GM18858 (cell line): ENCODE data around the gene HBM.
"Not testable (repeated sequence)": the region's sequence is repeated elsewhere in the genome, so short reads cannot be mapped to it uniquely, and the experiment has no call there.

Source experiments
- ATAC-seq: cut with Tn5 transposase; IDR thresholded peaks from one replicate; pipeline ENCODE4 v1.9.1; 2021; ENCODE audit not compliant: unreplicated experiment

The HBM gene, protein sequence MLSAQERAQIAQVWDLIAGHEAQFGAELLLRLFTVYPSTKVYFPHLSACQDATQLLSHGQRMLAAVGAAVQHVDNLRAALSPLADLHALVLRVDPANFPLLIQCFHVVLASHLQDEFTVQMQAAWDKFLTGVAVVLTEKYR

DNA sequence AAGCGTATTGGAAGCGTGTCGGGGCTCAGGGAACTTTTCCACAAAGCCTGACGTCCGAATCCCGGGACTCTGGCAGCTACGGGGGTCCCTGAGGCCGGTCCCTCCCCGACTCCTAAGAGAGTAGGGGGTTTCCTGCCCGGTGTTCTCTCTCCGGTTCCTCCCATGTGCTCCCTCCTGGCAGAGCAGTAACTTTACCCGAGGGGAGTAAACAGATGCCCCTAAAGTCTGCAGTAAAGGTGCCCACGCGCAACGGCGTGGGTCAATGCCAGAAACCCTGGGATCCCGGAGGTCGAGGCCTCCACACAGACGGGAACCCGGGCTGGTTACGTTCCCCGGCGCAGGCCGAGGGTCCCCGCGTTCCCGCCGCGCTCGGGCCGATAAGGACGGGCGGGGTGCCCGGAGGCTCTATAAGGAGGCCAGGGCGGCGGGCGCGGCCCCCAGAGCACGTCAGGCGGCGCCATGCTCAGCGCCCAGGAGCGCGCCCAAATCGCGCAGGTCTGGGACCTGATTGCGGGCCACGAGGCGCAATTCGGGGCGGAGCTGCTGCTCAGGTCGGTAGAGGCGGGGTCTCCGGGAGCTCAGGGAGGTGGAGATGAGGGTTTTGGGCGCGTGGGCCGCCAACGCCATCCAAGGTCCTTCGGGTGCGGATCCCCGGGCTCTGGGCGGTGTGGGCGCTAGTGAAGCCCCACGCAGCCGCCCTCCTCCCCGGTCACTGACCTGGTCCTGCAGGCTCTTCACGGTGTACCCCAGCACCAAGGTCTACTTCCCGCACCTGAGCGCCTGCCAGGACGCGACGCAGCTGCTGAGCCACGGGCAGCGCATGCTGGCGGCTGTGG lies at the start of gene HBM:
Gene HBM, plus strand, starts transcription at position 440 of the 836 bp plus-strand sequence. Its CDS starts 20 bp downstream, at position 460.
- no peak for ATAC-seq

DNA sequence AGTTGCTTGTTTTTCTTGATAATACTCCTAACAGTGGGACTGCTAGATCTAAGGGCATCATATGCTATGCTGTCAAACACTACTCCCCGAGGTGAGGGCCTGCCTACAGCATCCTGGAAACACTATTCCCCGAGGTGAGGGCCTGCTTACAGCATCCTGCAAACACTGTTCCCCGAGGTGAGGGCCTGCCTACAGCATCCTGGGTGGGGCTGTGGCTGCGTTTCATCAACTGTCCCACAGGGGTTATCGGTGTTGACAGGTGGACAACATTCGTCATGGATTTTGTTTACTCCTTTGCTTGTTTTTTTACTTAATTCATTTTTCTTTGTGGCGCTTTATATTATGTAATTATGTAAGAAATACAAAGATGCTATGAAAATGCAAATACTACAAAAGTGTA lies 49.8 kb upstream of the HBM start:
- no peak for ATAC-seq

DNA sequence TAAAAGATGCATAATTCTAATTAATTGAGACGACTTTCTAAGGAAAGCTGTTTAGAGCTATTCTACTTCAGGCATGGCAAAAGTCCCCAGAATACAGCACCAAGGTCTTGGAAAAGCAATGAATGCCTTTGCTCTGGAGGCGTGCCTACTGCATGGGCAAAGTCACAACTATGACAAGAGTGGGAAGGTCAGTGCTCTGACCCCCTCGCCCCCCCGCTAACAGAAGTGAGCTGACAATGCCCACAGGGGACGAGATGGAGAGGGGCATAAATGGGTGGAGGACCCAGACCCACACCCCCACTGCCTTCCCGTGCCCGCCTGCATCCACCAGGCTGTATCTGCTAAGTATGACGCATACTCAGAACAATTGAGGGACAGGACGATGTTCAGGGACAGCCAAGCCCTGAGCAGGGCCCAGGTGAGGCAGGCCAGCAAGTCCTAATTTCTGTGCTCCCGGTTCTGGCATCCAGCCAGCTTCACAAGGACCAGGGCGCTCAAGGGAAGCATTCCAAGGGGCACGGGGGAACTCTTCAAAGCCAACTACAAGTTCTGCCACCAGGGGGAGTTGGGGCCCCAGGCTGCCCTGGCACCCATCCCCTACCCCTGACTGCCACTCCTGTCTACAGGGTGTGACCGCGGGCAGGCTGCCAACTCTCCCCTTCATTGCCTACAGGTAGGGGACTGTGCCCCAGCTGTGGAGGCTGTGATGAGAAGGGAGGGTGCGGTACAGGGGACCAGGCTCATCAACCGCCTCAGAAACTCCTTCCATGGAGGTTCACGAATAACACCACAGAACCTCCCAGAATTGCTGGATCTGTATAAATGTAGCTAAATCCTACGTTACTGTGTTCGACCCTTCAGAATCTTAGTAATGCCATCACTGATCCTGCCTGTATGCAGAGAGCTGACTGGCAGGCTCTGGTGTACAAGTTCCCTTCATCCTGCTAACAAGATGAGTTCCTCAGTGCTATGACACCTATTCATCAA lies 48.1 kb upstream of the HBM start:
- no peak for ATAC-seq

DNA sequence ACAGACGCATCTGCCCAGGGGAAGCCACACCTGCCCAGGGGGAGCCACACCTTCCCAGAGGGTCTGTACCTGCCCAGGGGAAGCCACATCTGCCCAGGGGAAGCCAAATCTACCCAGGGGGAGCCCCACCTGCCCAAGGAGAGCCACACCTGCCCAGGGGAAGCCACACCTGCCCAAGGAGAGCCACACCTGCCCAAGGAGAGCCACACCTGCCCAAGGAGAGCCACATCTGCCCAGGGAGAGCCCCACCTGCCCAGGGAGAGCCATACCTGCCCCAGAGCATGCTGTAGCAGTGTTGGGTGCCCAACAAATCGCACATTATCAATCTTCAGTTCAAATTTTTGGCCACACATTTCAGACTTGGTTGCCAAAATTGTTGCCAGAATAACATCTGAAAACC lies 46.9 kb upstream of the HBM start:
- no peak for ATAC-seq

DNA sequence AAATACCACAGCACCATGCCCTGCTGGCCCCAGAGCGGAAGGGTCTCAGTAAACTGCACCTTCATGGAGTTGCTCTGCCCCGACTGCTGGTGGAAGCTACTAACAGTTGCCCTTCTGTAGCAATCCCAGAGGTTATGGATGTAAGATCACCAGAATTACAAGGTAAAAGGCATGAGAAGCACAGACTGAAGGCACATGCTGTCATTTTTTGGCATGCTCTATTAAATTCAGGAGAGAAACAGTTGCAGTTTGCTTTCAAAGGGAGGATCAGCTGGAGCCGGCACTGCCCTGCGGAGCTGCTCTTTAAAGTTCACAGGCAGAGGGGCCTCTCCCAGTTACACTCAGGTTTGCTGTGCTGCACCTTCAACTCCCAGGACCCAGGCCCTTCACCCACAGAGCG lies 46.5 kb upstream of the HBM start:
- ATAC-seq = no peak

DNA sequence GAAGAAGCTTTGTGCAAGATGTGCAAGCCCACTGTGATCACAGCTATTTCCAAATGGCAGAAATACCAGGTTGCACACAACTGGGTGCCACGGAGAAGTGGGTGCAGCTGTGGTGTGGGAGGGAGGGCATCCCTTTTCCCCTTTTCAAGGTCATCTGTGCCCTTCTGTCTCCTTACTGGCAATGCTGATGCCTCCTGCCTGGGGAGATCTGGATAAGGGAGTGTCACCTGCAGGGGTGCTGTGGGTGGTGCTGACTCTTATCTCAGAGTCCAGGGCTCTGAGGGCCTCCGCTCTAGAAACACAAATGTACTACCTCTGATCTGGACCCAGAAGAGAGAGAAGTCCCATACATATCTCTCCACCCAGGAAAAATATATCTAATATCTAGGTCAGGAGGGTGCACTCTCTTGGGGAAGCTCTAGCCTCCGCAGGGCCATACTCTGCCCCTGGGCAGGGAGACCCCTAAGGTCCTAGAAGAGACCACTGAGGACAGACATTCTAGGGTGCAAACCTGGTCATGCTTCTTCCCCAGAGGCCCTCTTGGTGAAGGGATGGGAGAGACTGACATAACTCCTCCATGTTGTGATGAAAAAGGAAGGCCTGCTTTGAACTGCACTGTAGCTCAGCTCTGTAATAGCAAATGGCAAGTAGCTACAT lies 45.8 kb upstream of the HBM start:
- ATAC-seq = no peak

DNA sequence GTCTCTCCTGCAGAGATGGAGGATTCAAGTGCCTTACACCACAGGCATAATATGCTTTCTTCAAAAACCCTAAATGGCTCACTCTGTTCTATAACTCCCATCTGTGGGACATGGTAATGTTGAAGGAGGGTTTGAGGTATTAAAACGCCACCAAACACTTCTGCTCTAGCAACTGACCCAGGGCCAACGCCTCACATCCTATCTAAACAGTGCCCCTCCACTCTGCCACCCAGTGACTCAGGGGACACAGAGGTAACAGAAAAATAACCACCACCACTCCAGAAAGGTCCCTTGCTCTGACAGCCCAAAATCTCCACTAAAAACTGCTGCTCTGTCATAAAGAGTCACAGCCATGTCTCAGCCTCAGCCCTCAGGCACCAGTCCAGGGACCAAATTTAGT lies 45.0 kb upstream of the HBM start:
- ATAC-seq = no peak

DNA sequence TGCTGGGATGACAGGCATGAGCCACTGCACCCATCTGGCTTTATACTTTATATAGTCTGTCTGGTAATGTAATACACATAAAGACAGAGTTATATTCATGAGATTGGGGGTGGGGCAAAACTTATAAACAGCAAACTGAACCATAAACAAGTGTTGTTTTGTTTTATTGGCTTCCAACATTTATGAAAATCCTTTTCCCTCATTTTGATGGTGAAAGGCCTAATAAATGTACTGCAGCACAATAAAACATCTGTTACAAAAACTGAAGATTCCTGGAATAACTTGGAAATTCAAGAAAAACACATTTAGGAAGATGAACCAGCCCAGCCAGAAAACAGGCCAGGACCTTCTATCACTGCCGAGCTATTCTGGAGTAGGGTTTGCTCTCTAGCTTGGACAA lies 43.4 kb upstream of the HBM start:
- ATAC-seq = no peak

DNA sequence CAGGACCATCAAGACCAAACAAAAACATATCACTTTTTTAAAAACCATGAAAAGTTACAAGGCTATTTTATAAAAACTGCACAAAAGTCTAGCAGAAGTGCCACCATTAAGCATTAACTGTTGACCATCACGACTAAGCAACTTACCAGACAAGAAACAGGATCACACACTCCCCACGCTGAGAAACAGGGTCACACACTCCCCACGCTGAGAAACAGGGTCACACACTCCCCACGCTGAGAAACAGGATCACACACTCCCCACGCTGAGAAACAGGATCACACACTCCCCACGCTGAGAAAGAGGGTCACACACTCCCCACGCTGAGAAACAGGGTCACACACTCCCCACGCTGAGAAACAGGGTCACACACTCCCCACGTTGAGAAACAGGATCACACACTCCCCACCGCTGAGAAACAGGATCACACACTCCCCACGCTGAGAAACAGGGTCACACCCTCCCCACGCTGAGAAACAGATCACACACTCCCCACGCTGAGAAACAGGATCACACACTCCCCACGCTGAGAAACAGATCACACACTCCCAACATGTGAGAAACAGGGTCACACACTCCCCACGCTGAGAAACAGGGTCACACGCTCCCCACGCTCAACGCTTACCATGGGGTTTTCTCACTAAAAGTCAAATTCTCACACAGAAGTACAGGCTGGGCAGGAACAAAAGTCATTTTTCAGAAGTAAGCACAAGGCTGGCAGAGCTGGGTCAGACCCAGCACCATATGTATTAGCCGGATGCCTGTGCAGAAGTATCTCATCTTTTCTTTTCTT lies 42.0 kb upstream of the HBM start:
- not testable (repeated sequence) for ATAC-seq

DNA sequence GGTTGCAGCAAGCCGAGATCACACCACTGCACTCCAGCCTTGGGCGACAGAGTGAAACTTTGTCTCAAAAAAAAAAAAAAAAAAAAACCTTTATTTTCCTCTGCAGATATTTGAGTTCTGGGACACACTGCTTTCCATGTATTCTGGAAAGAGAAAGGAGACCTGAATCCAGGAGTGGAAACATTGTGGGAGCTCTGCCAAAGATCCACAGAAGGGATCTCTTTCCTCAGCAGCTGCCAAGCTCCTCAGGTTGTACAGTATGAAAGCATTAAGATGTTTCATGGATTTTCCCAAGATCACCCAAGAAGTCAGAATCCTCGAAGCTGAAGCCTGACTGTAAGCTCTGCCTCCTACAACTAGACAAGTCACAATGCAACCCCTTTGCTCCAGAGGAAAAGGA lies 40.8 kb upstream of the HBM start:
- ATAC-seq = no peak

DNA sequence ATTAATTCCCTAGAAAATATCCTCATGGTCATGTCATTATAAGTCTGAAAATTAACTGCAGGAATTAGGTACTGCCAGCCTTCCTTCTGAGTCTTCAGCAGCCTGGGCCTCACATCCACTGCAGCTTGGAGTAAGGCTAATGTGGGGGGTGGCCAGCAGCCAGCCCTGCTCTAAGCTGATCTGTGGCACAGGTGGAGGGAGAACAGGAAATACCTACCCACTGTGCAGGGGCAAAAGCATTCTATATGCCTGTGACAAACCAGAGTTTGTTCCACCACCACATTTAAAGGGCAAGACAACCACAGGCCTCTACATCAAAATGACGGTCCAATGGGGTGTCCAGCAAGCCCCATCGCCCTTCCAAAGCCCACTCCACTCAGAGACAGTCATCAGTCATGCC lies 36.7 kb upstream of the HBM start:
- ATAC-seq = no peak

DNA sequence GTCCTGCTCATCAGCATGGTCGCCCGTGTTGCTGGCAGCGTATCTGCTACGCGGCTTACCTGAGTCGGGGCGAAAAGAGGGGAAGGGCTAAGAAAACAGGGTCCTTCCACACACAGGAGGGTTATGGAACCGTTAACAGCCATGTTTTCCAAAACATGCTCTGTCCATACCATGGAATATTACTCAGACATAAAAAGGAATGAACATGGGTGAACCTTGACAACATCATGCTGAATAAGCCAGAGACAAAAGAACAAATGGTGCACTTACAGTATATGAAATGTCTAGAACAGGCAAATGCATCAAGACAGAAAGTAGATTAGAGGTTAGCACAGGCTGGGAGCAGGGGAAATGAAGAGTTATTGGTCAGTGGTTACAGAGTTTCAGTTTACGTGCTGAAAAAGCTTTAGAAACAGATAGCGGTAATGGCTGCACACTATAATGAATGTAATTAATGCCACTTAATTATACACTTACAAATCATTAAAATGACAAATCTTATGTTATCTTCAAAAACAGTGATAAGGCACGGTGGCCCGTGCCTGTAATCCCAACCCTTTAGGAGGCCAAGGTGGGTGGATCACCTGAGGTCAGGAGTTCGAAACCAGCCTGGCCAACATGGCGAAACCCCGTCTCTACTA lies 35.1 kb upstream of the HBM start:
- ATAC-seq = no peak

DNA sequence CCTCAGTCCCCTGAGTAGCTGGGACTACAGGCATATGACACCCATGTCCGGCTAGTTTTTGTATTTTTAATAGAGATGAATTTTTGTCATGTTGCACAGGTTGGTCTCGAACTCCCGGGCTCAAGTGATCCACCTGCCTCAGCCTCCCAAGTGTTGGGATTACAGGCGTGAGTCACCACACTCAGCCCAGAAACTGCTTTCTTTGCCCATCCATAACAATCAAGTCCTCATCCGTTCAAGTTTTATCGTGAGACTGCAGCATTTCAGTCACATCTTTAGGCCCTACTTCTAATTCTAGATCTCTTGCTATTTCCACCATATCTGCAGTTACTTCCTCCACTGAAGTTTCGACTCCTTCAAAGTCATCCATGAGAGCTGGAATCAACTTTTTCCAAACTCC lies 33.7 kb upstream of the HBM start:
- ATAC-seq = no peak

DNA sequence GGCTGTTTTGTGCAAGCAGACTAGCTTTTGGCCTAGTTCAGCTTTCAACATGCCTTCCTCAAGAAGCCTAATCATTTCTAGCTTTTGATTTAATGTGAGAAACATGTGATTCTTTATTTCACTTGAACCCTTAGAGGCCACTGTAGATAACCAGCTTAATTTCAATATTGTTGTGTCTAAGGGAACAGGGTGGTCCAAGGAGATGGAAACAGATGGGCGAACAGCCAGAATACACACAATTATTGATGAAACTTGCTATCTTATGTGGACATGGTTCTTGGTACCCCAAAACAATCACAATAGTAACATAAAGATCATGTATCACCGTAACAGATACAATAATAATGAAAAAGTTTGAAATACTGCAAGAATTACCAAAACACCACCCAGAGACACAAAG lies 32.1 kb upstream of the HBM start:
- ATAC-seq = no peak

DNA sequence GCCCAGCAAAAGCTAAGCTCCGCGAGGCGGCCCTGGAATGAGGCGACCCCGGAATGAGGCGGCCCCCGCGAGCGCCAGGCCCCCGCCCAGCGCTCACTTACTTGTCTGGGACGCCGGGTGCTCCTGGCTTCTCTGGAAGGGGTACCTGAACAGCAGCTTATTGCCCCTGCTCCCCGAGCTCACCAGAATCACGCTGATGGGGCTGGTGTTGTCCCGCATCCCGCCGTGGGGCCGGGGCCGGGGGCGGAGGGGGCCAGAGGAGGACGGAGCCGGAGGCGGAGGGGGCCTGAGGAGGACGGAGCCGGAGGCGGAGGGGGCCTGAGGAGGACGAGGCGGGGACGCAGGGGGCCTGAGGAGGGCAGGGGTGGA lies 27.7 kb upstream of the HBM start:
- no peak for ATAC-seq

DNA sequence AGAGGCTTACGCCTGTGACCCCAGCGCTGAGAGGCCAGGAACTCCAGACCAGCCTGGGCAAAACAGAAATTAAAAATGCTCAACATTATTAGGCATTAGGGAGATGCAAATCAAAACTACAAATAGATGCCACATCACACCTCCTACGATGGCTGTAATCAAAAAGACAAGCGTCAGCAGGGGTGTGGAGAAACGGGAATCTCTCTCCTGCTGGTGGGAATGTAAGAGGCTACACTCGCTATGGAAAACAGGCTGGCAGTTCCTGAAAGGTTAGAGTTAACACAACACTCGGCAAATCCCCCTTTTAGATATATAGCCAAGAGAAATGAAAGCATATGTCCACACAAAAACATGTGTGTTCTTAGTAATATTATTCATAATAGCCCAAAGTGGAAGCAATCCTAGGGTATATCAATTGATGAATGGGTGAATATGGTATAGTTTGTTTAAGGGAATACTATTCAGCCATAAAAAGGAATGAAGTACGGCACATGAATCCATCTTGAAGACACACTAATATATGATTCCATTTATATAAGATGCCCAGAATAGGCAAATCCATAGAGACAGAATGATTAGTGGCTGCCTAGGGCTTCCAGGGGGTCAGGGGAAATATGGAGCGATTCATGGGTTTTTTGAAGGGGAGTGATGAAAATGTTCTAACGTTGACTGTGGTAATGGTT lies 25.5 kb upstream of the HBM start:
- ATAC-seq = no peak

DNA sequence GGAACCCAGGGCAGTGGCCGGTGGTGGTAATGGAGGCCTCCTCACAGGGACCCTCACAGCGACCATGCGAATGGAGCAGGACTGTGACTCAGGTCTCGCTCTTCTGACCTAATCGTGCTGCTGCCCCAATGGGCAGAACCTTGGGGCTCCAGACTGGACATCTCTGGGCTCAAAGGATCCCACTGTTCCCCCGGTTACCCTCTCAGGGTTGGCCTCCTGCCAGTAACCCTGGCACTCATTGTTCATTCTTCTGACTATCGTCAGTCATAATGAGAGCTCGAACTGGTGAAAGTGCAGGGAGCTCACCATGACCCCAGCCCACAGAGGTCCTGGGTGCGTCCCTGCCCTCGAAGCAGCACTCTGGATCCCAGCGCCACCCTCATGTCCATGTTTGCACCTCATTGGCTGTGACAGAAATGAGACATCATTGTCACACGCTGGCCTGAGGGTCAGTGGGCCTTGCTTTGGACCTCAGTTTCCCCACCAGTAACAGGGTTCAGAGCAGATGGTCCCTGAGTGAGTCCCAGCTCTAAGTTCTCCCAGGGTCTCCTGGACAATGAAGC lies 23.3 kb upstream of the HBM start:
- ATAC-seq = no peak

DNA sequence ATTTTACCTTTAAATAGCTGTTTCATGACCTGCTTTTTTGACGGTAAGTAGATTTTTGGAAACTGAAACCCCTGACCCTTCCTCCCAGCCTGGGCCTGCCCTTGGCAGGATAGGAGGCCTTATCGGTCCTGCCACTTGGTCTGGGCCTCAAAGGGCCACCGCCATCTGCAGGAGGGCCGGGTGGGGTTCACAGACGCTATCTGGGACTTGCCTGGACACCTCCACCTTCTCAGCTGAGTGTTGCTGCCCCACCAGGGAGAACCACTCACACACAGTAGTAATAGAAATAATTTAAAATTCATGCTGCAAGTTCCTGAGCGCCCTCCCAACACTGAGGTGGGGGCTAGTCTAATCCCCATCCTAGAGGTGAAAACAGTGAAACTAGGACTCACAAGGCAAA lies 22.7 kb upstream of the HBM start:
- no peak for ATAC-seq

DNA sequence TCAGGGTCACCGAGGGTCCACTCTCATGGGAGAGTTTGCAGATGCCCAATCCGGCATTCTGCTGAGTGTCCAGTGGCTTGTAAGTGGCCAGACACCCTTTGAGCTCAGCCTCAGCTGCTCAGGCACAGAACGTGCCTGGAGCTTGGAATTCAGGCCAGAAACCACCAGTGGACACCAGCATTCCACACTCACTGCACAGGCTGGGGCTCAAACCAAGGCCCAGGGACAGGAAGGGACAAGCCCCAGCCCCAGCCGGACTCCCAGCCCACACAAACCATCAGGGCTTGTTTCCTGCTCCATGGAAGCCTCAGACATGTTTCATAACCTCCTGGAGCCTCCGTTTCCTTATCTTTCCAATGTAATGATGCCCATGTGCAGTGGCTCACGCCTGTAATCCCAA lies 22.3 kb upstream of the HBM start:
- ATAC-seq = no peak
